ENCODE measurements around the gene RAD51B.
"Not testable (repeated sequence)": the region's sequence is repeated elsewhere in the genome, so short reads cannot be mapped to it uniquely, and the experiment has no call there.

RAD51B gene

GRCh38 chr14:68418174-68419118, 598.9 kb downstream of the RAD51B start:
- DNase-seq (ENCODE audit: low read depth in 1 of 2, low spot score in 1 of 2), result no peak

- no peak for DNase-seq (ENCODE audit: low read depth in 1 of 2, low spot score in 1 of 2)
Measured at GRCh38 chr14:68420350-68420749, 600.8 kb downstream of the RAD51B start.

GRCh38 chr14:68421116-68421515, 601.5 kb downstream of the RAD51B start:
- no peak for DNase-seq (ENCODE audit: low read depth in 1 of 2, low spot score in 1 of 2)

- DNase-seq (ENCODE audit: low read depth in 1 of 2, low spot score in 1 of 2), result no peak
Measured at GRCh38 chr14:68423686-68424085, 604.1 kb downstream of the RAD51B start.

GRCh38 chr14:68424443-68425172, 605.0 kb downstream of the RAD51B start:
- no peak for DNase-seq (ENCODE audit: low read depth in 1 of 2, low spot score in 1 of 2)

GRCh38 chr14:68426661-68427549, 607.3 kb downstream of the RAD51B start:
- no peak for DNase-seq (ENCODE audit: low read depth in 1 of 2, low spot score in 1 of 2)

- DNase-seq (ENCODE audit: low read depth in 1 of 2, low spot score in 1 of 2), result no peak
Measured at GRCh38 chr14:68427550-68427890, 607.9 kb downstream of the RAD51B start.

GRCh38 chr14:68428900-68429299, 609.3 kb downstream of the RAD51B start:
- DNase-seq (ENCODE audit: low read depth in 1 of 2, low spot score in 1 of 2), result not testable (repeated sequence)

GRCh38 chr14:68434173-68434572, 614.6 kb downstream of the RAD51B start:
- DNase-seq (ENCODE audit: low read depth in 1 of 2, low spot score in 1 of 2), result not testable (repeated sequence)

GRCh38 chr14:68435631-68436030, 616.1 kb downstream of the RAD51B start:
- not testable (repeated sequence) for DNase-seq (ENCODE audit: low read depth in 1 of 2, low spot score in 1 of 2)

- DNase-seq (ENCODE audit: low read depth in 1 of 2, low spot score in 1 of 2), result no peak
Measured at GRCh38 chr14:68439676-68440075, 620.1 kb downstream of the RAD51B start.

GRCh38 chr14:68440820-68441219, 621.2 kb downstream of the RAD51B start:
- no peak for DNase-seq (ENCODE audit: low read depth in 1 of 2, low spot score in 1 of 2)

- no peak for DNase-seq (ENCODE audit: low read depth in 1 of 2, low spot score in 1 of 2)
Measured at GRCh38 chr14:68441542-68441941, 622.0 kb downstream of the RAD51B start.

- no peak for DNase-seq (ENCODE audit: low read depth in 1 of 2, low spot score in 1 of 2)
Measured at GRCh38 chr14:68442828-68443629, 623.5 kb downstream of the RAD51B start.

- no peak for DNase-seq (ENCODE audit: low read depth in 1 of 2, low spot score in 1 of 2)
Measured at GRCh38 chr14:68444449-68445168, 625.0 kb downstream of the RAD51B start.

GRCh38 chr14:68446243-68447040, 626.9 kb downstream of the RAD51B start:
- no peak for DNase-seq (ENCODE audit: low read depth in 1 of 2, low spot score in 1 of 2)

GRCh38 chr14:68447581-68448251, 628.1 kb downstream of the RAD51B start:
- no peak for DNase-seq (ENCODE audit: low read depth in 1 of 2, low spot score in 1 of 2)

GRCh38 chr14:68448252-68448902, 628.8 kb downstream of the RAD51B start:
- no peak for DNase-seq (ENCODE audit: low read depth in 1 of 2, low spot score in 1 of 2)
